NOMO-1 (cell line): ENCODE measurements around the gene ARHGAP6.
A peak's percentile ranks its signal among the peaks of the same experiment; 100 is the strongest.

Source experiments
- DNase-seq, 2 experiments: peaks; one replicate each; lab custom pipeline; 2025; ENCODE audit not compliant: unreplicated experiment in 2 of 2; lab: John Stamatoyannopoulos, UW

The ARHGAP6 gene

DNA sequence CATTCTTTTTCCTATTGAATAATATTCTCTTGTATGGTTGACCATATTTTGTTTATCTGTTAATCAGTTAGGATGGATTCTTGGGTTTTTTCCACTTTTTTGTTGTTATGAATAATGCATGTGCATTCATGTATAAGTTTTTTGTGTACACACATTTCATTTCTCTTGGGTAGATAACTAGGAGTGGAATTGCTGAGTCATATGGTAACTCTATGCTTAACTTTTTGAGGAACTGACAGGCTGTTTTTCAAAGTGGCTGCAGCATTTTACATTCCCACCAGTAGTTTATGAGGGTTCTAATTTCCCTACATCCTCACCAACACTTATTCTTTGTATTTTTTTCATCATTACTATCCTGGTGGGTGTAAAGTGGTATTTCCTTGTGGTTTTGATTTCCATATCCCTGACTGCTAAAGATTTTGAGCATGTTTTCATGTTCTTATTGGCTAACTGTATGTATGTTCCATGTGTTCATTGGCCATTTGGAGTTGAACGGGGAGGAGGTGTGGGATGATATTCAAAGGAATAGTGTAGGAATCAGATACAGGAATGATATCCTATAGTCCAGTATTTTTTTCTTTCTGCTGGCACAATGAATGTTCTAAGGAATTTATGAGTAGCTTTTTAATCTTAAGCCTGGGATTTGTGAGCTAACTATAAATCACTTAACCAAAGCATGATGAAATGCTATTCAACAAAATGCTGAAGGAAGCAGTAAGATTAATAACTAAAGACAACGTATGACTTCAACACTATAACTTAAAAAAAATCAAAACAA, 258.2 kb downstream of the ARHGAP6 start:
- DNase-seq: no peak

DNA sequence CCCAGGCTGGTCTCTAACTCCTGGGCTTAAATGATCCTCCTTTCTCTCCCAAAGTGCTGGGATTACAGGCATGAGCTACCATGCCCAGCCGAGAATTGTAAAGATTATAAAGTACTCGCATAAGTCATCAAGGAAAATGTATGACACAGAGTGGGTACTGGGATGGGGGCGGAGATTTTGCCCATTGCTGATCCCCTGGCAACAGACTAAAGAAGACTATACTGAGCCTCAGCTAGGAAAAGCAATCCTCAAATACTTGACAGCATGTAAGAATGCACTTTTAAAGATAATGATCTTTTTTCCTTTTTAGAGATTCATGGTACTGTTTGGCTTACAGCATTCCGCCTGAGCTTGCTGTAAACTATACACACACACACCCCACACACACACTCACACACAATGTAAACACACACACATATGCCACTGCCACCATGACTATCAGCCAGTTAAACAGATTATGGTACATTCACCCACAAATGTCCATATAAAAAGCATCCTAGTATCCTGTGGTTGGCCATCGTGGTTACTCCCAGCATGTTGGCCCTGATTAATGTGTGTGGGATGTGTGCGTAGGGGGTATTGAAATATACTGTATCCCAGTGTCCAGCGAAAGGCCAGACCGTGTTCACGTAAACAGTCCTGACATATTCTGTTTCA, 259.5 kb downstream of the ARHGAP6 start:
- no peak for DNase-seq

DNA sequence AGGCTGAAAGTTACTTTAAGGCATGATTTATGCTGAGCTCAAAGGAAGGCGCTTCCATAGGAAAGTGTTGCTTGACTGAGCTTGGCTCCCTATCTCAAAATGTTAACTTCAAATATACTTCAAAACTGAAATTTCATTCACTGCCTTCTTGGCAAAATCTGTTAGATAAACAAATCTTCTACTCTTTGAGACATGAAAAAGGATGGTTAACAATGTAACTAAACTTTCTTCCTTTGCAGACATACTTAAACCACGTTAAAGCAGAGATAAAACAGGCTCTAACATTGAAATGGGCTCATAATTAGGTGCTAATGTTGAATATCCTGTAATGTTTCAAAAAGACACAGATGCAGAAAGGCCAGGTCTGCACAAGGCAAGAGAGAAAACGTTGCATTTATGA, 262.1 kb downstream of the ARHGAP6 start:
- no peak for DNase-seq

DNA sequence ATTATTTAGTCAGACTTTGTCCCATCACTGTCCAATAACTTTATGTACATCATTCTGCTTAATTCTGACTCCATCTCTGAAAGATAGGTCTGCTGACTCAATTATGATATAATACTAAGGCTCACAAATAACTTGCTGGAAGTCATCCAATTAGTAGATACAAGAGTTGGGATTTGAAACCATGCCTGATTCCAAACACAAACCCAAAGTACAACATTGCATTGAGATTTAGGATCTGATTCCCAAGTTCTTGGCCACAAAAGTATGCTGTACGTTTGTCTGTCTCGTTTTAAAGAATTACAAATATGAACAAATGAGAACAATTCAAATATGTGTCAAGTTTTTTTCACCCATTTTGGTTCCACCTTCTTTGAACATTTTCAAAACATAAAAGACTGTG, 263.8 kb downstream of the ARHGAP6 start:
- DNase-seq: no peak

DNA sequence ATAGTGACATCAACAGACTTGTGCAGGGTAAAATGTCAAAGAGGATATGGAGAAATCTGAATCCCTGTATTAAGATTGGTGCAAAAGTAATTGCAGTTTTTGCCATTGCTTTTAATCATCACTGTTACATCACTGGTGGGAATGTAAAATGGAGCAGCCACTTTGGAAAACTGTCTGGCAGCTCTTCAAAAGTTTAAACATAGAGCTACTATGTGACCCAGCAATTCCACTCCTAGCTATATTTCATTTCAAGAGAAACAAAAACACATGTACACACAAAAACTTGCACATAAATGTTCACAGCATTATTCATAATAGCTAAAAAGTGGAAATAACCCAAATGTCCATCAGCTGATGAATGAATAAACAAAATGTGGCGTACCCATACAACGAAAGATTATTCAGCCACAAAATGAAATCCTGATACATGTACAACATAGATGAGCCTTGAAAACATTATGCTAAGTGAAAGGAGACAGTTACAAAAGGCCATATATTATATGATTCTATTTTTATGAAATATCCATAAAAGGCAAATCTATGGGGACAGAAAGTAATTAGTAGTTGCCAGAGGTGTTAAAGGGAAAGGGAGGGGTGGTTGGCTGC, 266.1 kb downstream of the ARHGAP6 start:
- DNase-seq: no peak

DNA sequence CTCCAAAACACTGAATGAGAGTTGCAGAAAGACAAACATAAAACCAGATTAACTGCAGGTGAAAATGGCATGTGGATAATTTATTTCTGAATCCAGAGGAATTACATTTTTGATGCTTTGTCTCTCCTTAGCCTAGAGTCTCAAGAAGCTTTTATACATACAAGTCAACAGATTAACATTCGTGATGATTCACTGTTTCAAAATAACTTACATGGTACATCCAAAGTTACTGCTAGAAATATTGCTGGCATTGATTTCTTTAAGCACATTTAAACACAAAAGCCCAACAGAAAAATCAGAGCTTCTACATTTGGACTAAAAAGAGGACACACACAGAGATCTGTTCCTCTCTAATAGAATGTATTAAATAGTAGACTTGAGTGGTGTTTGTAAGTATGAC, 266.9 kb downstream of the ARHGAP6 start:
- DNase-seq: no peak

DNA sequence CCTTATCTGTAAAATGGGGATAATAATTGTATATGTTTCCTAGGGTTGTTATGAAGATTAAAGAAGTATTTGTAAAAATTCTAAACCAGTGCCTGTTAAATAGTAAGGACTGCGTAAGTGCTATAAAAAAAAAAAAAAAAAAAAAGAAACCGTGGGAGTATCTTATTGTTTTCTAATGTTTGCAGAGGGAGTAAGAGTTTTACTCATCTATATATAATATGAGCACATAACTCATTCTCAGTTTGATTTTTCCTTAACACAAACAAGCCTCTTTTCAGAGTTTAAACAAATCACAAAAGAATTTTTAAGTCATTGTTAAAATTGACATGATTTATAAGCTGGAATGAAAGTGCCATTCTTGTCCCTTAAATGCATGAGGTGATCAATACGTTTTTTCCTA, 267.6 kb downstream of the ARHGAP6 start:
- DNase-seq: no peak

DNA sequence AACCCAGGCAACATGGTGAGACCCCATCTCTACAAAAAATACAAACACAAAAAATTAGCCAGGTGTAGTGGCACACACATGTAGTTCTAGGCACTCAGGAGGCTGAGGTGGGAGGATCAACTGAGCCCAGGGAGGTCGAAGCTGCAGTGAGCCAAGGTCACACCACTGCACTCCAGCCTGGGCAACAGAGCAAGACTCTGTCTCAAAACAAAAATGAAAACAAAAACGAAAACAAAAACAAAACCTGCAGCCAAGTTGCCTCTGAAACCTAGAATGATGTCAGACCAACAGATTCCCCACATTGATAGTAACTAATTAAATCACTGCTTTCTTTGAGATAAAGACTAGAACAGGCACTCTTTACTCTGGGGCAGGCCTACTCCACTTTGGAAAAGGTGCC, 268.0 kb downstream of the ARHGAP6 start:
- no peak for DNase-seq

DNA sequence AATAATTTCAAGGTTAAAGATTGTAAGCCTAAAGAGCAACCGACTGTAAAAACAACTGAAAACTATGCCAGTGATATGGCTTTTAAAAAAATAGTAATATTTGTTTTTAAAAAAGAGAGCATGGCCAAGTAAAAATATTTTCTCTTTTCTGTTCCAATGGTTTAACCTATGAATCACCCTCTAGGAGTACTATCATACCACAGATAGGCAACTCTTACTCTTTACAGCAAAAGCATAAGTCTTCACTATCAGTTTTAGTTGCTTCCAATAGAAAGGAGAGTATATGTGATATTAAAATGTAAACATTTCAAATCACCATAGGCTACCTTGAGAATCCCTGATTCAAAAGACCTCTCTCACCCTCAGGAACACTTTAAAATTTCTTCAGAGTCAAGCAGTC, 269.9 kb downstream of the ARHGAP6 start:
- DNase-seq: no peak

DNA sequence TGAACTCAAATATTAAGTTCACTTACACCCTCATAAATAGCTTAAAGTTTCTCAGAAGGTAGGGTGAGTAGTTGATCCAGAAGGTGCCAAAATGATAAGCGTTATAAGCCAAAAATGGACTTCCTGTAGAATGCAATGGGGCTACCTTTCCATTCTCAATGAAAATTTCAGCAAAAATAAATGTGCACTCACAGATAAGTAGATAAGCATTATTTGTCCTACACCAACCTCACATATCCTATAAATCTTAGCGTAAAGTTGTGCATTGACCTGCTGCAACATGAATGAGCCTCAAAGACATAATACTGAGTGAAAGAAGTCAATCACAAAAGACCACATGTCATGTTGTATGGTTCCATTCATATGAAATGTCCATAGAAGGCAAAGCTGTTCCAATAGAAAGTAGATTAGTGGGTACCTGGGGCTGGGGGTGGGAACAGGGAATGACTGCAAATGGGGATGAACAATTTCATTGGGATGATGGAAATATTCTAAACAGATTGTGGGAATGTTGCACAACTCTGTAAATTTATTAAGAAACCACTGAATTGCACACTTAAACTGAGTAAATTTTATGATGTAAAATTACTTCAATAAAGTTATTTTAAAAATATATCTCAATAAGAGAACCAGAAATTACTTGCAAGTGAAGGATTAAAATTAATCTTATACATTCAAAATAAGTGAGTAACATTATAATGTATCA, 271.6 kb downstream of the ARHGAP6 start:
- no peak for DNase-seq

DNA sequence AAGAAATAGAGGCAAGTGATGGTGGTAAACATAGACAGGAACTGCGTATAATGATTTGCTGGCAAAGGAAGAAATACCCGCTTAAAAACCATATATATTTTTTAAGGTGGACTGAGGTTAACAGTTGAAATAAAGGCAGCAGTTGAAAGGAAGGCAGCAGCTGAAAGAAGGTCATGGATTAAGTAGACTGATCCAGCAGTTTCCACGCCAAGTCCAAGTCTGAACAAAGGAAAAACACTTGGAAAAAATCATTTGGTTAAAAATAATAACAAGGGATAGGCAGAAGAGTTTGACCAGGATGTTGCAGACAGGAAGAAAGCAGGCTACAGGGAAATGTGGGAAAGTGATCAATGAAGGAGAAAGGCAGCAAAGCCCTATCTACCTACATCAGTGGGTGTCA, 278.9 kb downstream of the ARHGAP6 start:
- DNase-seq: no peak

DNA sequence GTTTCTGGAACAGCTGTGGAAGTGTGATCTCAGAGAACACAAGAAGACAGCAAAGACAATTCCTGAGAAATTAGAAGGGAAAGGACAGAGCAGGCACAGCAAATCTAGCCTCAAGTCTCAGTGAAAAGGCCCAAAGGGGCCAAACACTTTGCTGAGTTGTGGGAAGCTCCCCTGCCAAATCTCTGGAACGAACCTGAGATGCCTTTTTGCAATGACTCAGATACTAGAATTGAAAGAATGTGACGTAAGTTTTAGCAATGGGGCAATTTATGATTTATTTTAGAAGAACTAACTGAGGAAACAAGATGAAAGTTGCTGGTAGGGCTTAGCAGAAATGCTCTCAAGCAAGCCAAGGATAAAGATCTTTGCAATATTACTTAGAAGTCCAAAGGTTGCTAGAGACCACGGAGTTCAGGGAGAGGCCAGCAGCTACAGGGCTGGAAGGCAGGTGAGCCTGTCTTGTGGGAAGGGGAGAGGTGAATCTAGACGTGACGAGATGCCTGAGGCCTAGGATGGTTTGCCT, 279.7 kb downstream of the ARHGAP6 start:
- no peak for DNase-seq

DNA sequence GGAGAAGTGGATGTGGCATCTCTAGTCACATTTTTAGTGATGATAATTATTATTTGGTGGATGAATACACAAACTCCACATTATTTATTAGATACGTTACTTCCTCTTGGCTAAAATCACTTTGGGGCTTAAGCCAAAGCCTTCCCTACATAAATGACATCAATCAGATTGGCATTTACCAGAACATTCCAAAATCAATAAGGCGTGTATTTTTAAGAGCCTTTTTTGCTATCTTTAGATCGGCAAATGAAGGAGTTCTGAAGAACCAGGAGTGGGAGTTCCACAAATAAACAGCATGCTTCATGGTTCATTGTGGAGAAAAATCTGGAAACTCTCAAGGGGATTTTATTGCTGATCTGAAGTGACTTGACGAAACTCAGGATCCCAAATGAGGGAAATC, 282.8 kb downstream of the ARHGAP6 start:
- no peak for DNase-seq

DNA sequence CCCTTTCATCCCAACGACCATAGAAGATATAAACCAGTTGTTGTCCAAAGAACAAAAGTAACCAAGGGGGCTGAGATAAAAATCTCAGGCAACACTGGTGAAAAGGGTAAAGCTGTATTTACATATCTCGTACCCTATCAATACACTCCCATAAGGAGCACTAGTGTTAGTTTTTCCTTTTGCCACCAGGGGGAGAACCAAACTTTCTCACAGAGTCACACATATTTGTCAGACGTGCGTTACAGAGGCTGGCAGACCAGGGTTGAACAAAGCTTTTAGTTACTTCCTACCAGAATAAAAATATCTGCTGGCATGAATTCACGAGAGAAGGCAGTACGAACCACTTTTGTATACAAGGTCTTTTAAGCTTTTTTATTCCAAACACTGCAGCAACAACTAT, 284.3 kb downstream of the ARHGAP6 start:
- peak in 1 of 2 experiments; percentile 21 for DNase-seq

DNA sequence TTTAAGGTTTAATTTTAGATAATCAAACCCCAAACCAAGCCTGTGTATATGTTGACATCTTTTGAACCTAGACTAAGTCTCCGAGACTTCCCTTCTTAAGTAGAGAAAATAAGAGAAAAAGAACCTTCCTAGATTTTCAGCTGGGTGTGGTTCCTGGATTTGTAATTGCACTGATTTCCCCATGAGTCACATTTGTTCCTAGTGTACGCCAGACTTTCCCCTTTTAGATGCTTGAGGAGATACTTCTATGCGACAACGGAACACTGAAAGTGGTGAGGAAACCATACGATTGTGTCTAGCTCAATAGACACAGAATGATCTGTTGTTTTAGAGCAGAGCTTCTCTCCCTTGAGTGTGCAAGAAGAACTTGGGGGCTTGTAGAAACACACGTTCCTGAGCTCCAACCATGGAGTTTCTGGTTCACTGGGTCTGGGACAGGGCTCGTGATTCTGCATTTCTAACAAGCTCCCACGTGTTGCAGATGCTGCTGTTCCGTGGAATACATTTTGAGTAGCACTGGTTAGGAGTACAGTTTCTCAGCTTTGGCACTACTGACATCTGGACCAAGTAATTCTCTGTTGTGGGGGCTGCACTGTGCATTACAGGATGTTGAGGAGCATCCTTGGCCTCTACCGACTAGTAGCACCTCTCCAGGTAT, 285.4 kb downstream of the ARHGAP6 start:
- no peak for DNase-seq

DNA sequence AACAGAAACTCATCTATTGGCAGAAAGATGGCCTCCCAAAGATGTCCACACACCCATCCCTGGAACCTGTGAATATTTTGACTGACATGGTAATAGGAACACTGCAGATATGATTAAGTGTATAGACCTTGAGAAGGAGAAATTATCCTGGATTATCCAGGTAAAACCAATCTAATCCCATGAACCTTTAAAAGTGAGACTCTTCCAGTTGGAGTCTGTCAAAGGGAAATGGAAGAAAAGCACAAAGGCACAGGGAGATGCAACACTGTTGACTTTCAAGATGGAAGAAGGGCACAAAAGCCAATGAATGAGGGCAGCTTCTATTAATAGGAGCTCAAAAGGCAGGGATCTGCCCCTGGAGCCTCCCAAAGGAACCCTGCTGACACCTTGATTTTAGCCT, 289.6 kb downstream of the ARHGAP6 start:
- no peak for DNase-seq

DNA sequence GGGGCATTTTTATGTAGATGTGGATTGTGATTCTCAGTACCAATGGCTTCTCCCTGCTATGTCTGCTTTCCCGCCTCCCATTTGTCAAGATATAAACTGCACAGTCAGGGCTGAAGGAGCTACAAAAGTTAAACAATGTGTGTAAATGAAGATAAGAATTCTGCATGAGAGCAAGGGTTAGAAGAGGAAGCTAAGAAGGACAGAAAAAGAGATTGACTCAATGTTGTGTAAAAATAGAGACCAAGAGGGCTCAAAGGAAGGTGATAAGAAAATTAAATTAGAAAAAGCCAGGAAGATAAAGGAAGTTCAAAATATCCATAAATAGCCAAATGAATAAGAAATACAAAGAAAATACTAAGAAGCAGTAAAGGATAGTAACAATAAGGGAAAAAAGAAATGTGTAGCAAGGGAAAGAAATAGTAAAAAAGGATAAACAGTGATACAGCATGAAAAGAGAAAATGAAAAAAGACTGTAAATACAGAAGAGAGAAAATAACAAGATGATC, 290.1 kb downstream of the ARHGAP6 start:
- DNase-seq: no peak

DNA sequence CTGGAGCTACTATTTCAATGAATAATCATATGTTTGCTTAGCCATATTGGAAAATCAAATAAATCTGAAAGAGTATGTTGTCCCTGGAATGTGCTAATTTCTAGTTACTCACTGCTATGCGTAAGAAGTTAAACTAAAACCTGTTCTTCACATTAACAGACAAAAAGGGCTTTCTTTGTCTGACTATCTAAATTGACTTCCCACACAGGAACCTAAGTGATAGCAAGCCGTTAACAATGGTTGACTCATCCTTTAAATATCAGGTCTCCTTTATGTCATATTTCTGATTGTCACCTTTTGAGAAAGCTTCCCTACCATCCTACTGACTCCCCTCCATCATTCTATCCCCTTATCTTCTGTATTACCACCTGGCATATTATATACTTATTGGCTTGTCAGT, 291.1 kb downstream of the ARHGAP6 start:
- no peak for DNase-seq

DNA sequence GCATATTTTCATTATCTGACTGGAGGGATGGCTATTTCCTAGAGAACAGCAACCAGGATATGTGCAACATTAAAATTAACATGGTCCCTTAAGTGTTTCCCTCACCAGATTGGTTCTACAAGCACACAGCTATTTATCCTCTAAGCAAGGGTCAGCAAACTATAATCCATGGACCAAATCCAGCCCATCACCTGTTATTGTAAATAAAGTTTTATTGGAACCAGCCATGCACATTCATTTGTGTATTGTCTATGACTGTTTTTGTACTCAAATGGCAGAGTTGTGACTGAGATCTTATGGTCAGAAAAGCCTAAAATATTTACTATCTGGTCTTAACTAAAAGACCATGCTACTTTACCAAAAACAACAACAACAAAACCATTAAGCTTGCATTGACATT, 294.6 kb downstream of the ARHGAP6 start:
- no peak for DNase-seq

DNA sequence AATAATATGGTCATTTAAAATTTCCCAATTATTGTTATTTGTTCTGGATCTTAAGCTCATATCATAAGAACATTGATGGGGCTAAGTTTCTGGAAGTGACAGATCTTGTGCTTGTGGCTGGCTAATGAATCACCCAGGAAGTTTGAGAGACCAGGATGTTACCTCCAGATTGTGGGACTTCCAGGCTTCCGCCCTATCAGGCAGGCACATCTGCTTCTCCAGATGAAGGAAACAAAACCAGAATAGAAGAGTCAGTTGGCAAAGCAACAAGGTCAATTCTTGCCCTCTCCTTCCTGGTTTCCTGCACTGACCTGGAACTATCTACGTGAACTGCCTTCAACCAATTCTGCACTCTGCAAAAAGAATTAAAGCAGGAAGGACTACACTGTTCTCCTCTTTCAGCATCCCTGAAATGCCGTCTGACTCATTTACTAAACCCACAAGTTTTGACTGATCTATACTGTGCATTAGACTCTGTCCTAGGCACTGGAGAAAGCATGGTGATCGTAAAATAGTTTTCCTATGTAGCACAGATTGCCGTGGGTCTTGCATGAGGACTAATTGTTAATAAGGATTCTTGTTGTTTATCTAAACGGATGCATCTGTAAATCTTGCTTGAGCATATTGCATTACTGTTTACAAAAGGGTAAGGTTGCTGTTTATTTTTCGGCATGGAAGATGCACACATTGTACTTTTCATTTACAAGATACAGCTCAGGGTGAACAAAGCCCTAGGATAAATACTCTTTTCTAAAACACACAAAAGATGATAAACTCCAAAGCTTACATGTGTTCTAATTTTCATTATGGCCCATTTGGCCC, 297.9 kb downstream of the ARHGAP6 start:
- DNase-seq: no peak
